Measurements from ENCODE around the gene MRPL46.
"Not testable (repeated sequence)": the region's sequence is repeated elsewhere in the genome, so short reads cannot be mapped to it uniquely, and the experiment has no call there.

Gene MRPL46

GRCh38 chr15:88440021-88440420 is 27.2 kb downstream of the MRPL46 start:
- peak; percentile 83 for DNase-seq

- no peak for DNase-seq
Observed at GRCh38 chr15:88438181-88438580, 29.0 kb downstream of the MRPL46 start.

GRCh38 chr15:88434106-88434505 is 33.1 kb downstream of the MRPL46 start:
- not testable (repeated sequence) for DNase-seq

GRCh38 chr15:88433046-88433685 is 34.0 kb downstream of the MRPL46 start:
- DNase-seq = no peak

GRCh38 chr15:88431441-88431840 is 35.7 kb downstream of the MRPL46 start:
- no peak for DNase-seq

- no peak for DNase-seq
Observed at GRCh38 chr15:88430051-88430450, 37.1 kb downstream of the MRPL46 start.

GRCh38 chr15:88428805-88429605 is 38.2 kb downstream of the MRPL46 start:
- no peak for DNase-seq

GRCh38 chr15:88428053-88428452 is 39.1 kb downstream of the MRPL46 start:
- DNase-seq = no peak

- no peak for DNase-seq
Observed at GRCh38 chr15:88426304-88426703, 40.9 kb downstream of the MRPL46 start.

- DNase-seq = no peak
Observed at GRCh38 chr15:88423331-88423730, 43.9 kb downstream of the MRPL46 start.

- DNase-seq = peak; percentile 69
Observed at GRCh38 chr15:88419830-88420229, 47.4 kb downstream of the MRPL46 start.
